H9 (cell line): ENCODE results near the gene MAP3K1. TPM values are rescaled to one million over a fixed set of nuclear protein-coding genes. Genes with fewer than 3 reads are reported as not detected.

Experiments used
- DNase-seq: peaks from one replicate; pipeline ENCODE4 v3.0.0-alpha.2; 2017
- H2AFZ ChIP-seq: one replicate; pipeline ENCODE4 v1.6.1; 2013; ENCODE audit warnings: mild to moderate bottlenecking, low read length, control low read depth, moderate library complexity
- H2AK5ac ChIP-seq: 2 replicates; pipeline ENCODE4 v1.6.1; 2013; ENCODE audit warnings: low read length, control low read depth, mixed read lengths; ENCODE audit not compliant: insufficient read length
- H2BK120ac ChIP-seq: one replicate; pipeline ENCODE4 v1.6.1; 2013; ENCODE audit warnings: low read depth, mild to moderate bottlenecking, low read length, control low read depth, inconsistent platforms; ENCODE audit not compliant: poor library complexity, severe bottlenecking
- H2BK12ac ChIP-seq: 2 replicates; pipeline ENCODE4 v1.6.1; 2013; ENCODE audit warnings: low read length, control low read depth, mixed read lengths, low read depth; ENCODE audit not compliant: insufficient read length
- H2BK15ac ChIP-seq: 2 replicates; pipeline ENCODE4 v1.6.1; 2013; ENCODE audit warnings: low read depth, low read length, control low read depth
- H2BK20ac ChIP-seq: one replicate; pipeline ENCODE4 v1.6.1; 2013; ENCODE audit warnings: low read depth, mild to moderate bottlenecking, low read length, control low read depth, inconsistent platforms; ENCODE audit not compliant: poor library complexity, severe bottlenecking
- H2BK5ac ChIP-seq: 2 replicates; pipeline ENCODE4 v1.6.1; 2013; ENCODE audit warnings: low read length, control low read depth, mixed read lengths; ENCODE audit not compliant: insufficient read length
- H3K14ac ChIP-seq: 2 replicates; pipeline ENCODE4 v1.6.1; 2013; ENCODE audit warnings: low read length, control low read depth; ENCODE audit not compliant: insufficient read depth
- H3K18ac ChIP-seq: 2 replicates; pipeline ENCODE4 v1.6.1; 2013; ENCODE audit warnings: low read depth, mild to moderate bottlenecking, mixed read lengths, low read length, control low read depth; ENCODE audit not compliant: insufficient read length
- H3K23ac ChIP-seq: 2 replicates; pipeline ENCODE4 v1.6.1; 2013; ENCODE audit warnings: low read length, control low read depth, mixed read lengths, low read depth; ENCODE audit not compliant: insufficient read length
- H3K23me2 ChIP-seq: 2 replicates; pipeline ENCODE4 v1.6.1; 2013; ENCODE audit warnings: low read depth, mild to moderate bottlenecking, mixed read lengths, low read length, control low read depth; ENCODE audit not compliant: insufficient read length, poor library complexity, severe bottlenecking
- H3K27ac ChIP-seq: 2 replicates; pipeline ENCODE4 v1.5.1; 2013; ENCODE audit warnings: low read length, control low read depth, mixed read lengths, low read depth; ENCODE audit not compliant: insufficient read length
- H3K27me3 ChIP-seq: 2 replicates; pipeline ENCODE4 v1.6.1; 2013; ENCODE audit warnings: low read length, control low read depth, inconsistent platforms; ENCODE audit not compliant: insufficient read depth
- H3K4ac ChIP-seq: 2 replicates; pipeline ENCODE4 v1.6.1; 2013; ENCODE audit warnings: low read depth, mild to moderate bottlenecking, control low read depth, inconsistent platforms, low read length, moderate library complexity
- H3K4me1 ChIP-seq: 2 replicates; pipeline ENCODE4 v1.6.1; 2013; ENCODE audit warnings: low read length, control low read depth, inconsistent platforms; ENCODE audit not compliant: insufficient read depth
- H3K4me2 ChIP-seq: 2 replicates; pipeline ENCODE4 v1.6.1; 2013; ENCODE audit warnings: low read length, control low read depth, mixed read lengths; ENCODE audit not compliant: insufficient read length, insufficient read depth
- H3K56ac ChIP-seq: 2 replicates; pipeline ENCODE4 v1.6.1; 2013; ENCODE audit warnings: low read depth, mild to moderate bottlenecking, mixed read lengths, low read length, control low read depth; ENCODE audit not compliant: insufficient read length
- H3K79me1 ChIP-seq: 2 replicates; pipeline ENCODE4 v1.6.1; 2013; ENCODE audit warnings: low read depth, mild to moderate bottlenecking, moderate library complexity, low read length, control low read depth, inconsistent platforms; ENCODE audit not compliant: insufficient read depth, poor library complexity, severe bottlenecking
- H3K79me2 ChIP-seq: 2 replicates; pipeline ENCODE4 v1.6.1; 2013; ENCODE audit warnings: low read length, control low read depth, inconsistent platforms; ENCODE audit not compliant: insufficient read depth
- H3K9ac ChIP-seq: 2 replicates; pipeline ENCODE4 v1.6.1; 2013; ENCODE audit warnings: low read length, control low read depth, mixed read lengths; ENCODE audit not compliant: insufficient read length; ENCODE audit errors: extremely low read depth
- H3K9me3 ChIP-seq: one replicate; pipeline ENCODE4 v1.6.1; 2013; ENCODE audit warnings: low read depth, low read length, inconsistent platforms; ENCODE audit not compliant: control insufficient read depth
- H3T11ph ChIP-seq: one replicate; pipeline ENCODE4 v1.6.1; 2013; ENCODE audit warnings: mild to moderate bottlenecking, low read length, control low read depth, inconsistent platforms
- H4K20me1 ChIP-seq: one replicate; pipeline ENCODE4 v1.6.1; 2013; ENCODE audit not compliant: control insufficient read depth, insufficient read length, insufficient read depth
- H4K5ac ChIP-seq: 2 replicates; pipeline ENCODE4 v1.6.1; 2013; ENCODE audit warnings: low read depth, mild to moderate bottlenecking, mixed read lengths, low read length, control low read depth; ENCODE audit not compliant: insufficient read length
- H4K8ac ChIP-seq: replicated peaks from 2 replicates; pipeline ENCODE4 v1.6.1; 2013; ENCODE audit warnings: low read length, control low read depth, mixed read lengths, low read depth; ENCODE audit not compliant: insufficient read length
- H4K91ac ChIP-seq: 2 replicates; pipeline ENCODE4 v1.6.1; 2013; ENCODE audit warnings: low read depth, mild to moderate bottlenecking, moderate library complexity, mixed read lengths, low read length, control low read depth; ENCODE audit not compliant: insufficient read length
- H3K27ac Mint-ChIP-seq, 3 experiments: 2 replicates in 2 of 3; 3 replicates in 1 of 3; pipeline ENCODE4 v1.8.0; 2020 to 2021; ENCODE audit warnings: mixed read lengths in 3 of 3, mild to moderate bottlenecking in 1 of 3, moderate library complexity in 1 of 3
- H3K27me3 Mint-ChIP-seq: 2 replicates; pipeline ENCODE4 v1.8.0; 2021; ENCODE audit warnings: low read depth, mild to moderate bottlenecking, moderate library complexity, mixed read lengths
- H3K36me3 Mint-ChIP-seq, 3 experiments: 2 replicates in 2 of 3; 3 replicates in 1 of 3; pipeline ENCODE4 v1.8.0; 2020 to 2021; ENCODE audit warnings: low read depth in 3 of 3, mixed read lengths in 3 of 3; ENCODE audit not compliant: insufficient read depth in 1 of 3
- H3K4me1 Mint-ChIP-seq, 2 experiments: 2 replicates each; pipeline ENCODE4 v1.8.0; 2020; ENCODE audit warnings: mixed read lengths in 2 of 2
- H3K4me3 Mint-ChIP-seq, 2 experiments: 2 replicates in 1 of 2; 3 replicates in 1 of 2; pipeline ENCODE4 v1.8.0; 2020 to 2021; ENCODE audit warnings: mild to moderate bottlenecking in 2 of 2, mixed read lengths in 2 of 2, moderate library complexity in 1 of 2
- H3K9me3 Mint-ChIP-seq, 2 experiments: 2 replicates in 1 of 2; 3 replicates in 1 of 2; pipeline ENCODE4 v1.8.0; 2020; ENCODE audit warnings: mild to moderate bottlenecking in 2 of 2, mixed read lengths in 2 of 2, moderate library complexity in 1 of 2
- CTCF ChIP-seq: fragments of 200-600 bp; sonication (generic); conservative IDR thresholded peaks from 3 replicates; pipeline ENCODE4 v1.8.0; 2021; ENCODE audit warnings: antibody characterized with exemption, mild to moderate bottlenecking
- WGBS: extraction: QIAGEN DNeasy Blood & Tissue Kit; methylation state at CpG from one replicate; pipeline ENCODE4 v1.1.7; 2013; ENCODE audit warnings: missing lambda C conversion rate, low lambda C conversion rate, mixed read lengths; ENCODE audit not compliant: insufficient read length; ENCODE audit errors: extremely low coverage; 5-methylcytosine and 5-hydroxymethylcytosine counted together
- total RNA-seq: library from RNA; stranded (reverse); gene quantifications from 2 replicates; pipeline ENCODE4 v1.2.1, GENCODE V29; 2021

The MAP3K1 gene
- total RNA-seq, 1 experiment from 2014 or later = 11.1 TPM

- Histone ChIP-seq H4K91ac (no peak overlapping the region), H3K23me2 (no peaks in the 10 kb centered on the region), H3K27me3 (no peaks in the 10 kb centered on the region), H3K18ac (no peak overlapping the region), H3K9ac (no peak overlapping the region), H4K8ac (no peak overlapping the region), H2BK12ac (no peak overlapping the region), H3K23ac (no peak overlapping the region), H3K4me1 (no peaks in the 10 kb centered on the region), H3K4ac (no peak overlapping the region), H3K27ac (no peak overlapping the region), H3K14ac (no peak overlapping the region), H2AK5ac (no peak overlapping the region), H3K9me3 (no peaks in the 10 kb centered on the region), H2BK20ac (no peak overlapping the region), H3K79me1 (no peaks in the 10 kb centered on the region), H3K79me2 (no peaks in the 10 kb centered on the region), H3K56ac (no peak overlapping the region), H2AFZ (no peak overlapping the region), H2BK15ac (no peak overlapping the region), H2BK5ac (no peak overlapping the region), H3T11ph (no peak overlapping the region), H4K20me1 (no peaks in the 10 kb centered on the region), H2BK120ac (no peak overlapping the region), H3K4me2 (no peak overlapping the region), H4K5ac (no peak overlapping the region)
- no CpG with 5 or more reads among the region's 3 CpGs for WGBS
- Mint-ChIP-seq H3K36me3 (peaks cover 6 to 18% (median 8%) of the 10 kb centered on the region in 3 experiments; a peak in 6 of 7 replicates), H3K27ac (no peak overlapping the region), H3K4me1 (no peaks in the 10 kb centered on the region), H3K27me3 (no peaks in the 10 kb centered on the region), H3K9me3 (no peaks in the 10 kb centered on the region), H3K4me3 (no peak overlapping the region)
- no peak for DNase-seq
- no peak for TF ChIP-seq CTCF
Observed at GRCh38 chr5:56876327-56876726, 61.0 kb downstream of the MAP3K1 start.
